Gastroesophageal sphincter (tissue), 4 donors: ENCODE measurements around the gene TXNRD1. TPM values are rescaled to one million over a fixed set of nuclear protein-coding genes. Genes with fewer than 3 reads are reported as not detected.
"Not testable (repeated sequence)": the region's sequence is repeated elsewhere in the genome, so short reads cannot be mapped to it uniquely, and the experiment has no call there.

Experiments
- ATAC-seq: fragments of 150-250 bp; one replicate; pipeline ENCODE4 v1.9.1; 2016; ENCODE audit warnings: mild to moderate bottlenecking, moderate library complexity
- H3K27ac ChIP-seq, 4 donors: fragments of 200-600 bp; sonication (generic) in 3 of 4; 1 replicate in 3 of 4; 2 replicates in 1 of 4; pipeline ENCODE4 v1.5.1; 2016 to 2019
- H3K27me3 ChIP-seq: fragments of 200-600 bp; sonication (generic); one replicate; pipeline ENCODE4 v1.5.1; 2019
- H3K36me3 ChIP-seq, 2 donors: fragments of 200-600 bp; sonication (generic); one replicate each; pipeline ENCODE4 v1.5.1; 2019; ENCODE audit warnings: control low read depth in 1 of 2
- H3K4me1 ChIP-seq, 3 donors: fragments of 200-600 bp; sonication (generic); 1 replicate in 2 of 3; 2 replicates in 1 of 3; pipeline ENCODE4 v1.5.1; 2016 to 2019; ENCODE audit warnings: control low read depth in 2 of 3
- H3K4me3 ChIP-seq, 2 donors: fragments of 200-600 bp; sonication (generic); one replicate each; pipeline ENCODE4 v1.5.1; 2019; ENCODE audit warnings: mild to moderate bottlenecking in 1 of 2, moderate library complexity in 1 of 2
- H3K9me3 ChIP-seq, 3 donors: fragments of 200-600 bp; sonication (generic); one replicate each; pipeline ENCODE4 v1.5.1; 2017 to 2019; ENCODE audit warnings: control low read depth in 2 of 3
- EP300 ChIP-seq: sonication (generic); formaldehyde crosslinking; IDR thresholded peaks from one replicate; pipeline ENCODE4 v1.6.1; 2017; ENCODE audit warnings: antibody characterized with exemption, mild to moderate bottlenecking
- POLR2A ChIP-seq, 2 donors: fragments of 450-650 bp; IDR thresholded peaks; one replicate each; pipeline ENCODE4 v1.6.1; 2017; ENCODE audit warnings: antibody characterized with exemption in 2 of 2, mild to moderate bottlenecking in 2 of 2, moderate library complexity in 1 of 2
- POLR2AphosphoS5 ChIP-seq: sonication (generic); formaldehyde crosslinking; IDR thresholded peaks from one replicate; pipeline ENCODE4 v1.6.1; 2017; ENCODE audit warnings: antibody characterized with exemption
- WGBS, 2 donors: methylation state at CpG; one replicate each; pipeline ENCODE4 v1.1.5; 2018; ENCODE audit warnings: low coverage in 1 of 2; 5-methylcytosine and 5-hydroxymethylcytosine counted together
- total RNA-seq, 4 donors: library from RNA; depleted of rRNA; stranded (reverse); fragments of >200 nt; gene quantifications; one replicate each; pipeline ENCODE4 v1.1.0, GENCODE V29; 2016
- TF ChIP-seq, protein P1 (sequence below), 4 experiments: fragments of 200-600 bp in 2 of 4; fragments of 450-650 bp in 2 of 4; sonication (generic) in 1 of 4; IDR thresholded peaks; one replicate each; pipeline ENCODE4 v1.5.1; 2017 to 2019; ENCODE audit warnings: antibody characterized with exemption in 4 of 4, mild to moderate bottlenecking in 2 of 4, moderate library complexity in 2 of 4

TXNRD1 gene
- total RNA-seq, 4 donors from 2014 or later = 230 to 458 (median 305) TPM

DNA sequence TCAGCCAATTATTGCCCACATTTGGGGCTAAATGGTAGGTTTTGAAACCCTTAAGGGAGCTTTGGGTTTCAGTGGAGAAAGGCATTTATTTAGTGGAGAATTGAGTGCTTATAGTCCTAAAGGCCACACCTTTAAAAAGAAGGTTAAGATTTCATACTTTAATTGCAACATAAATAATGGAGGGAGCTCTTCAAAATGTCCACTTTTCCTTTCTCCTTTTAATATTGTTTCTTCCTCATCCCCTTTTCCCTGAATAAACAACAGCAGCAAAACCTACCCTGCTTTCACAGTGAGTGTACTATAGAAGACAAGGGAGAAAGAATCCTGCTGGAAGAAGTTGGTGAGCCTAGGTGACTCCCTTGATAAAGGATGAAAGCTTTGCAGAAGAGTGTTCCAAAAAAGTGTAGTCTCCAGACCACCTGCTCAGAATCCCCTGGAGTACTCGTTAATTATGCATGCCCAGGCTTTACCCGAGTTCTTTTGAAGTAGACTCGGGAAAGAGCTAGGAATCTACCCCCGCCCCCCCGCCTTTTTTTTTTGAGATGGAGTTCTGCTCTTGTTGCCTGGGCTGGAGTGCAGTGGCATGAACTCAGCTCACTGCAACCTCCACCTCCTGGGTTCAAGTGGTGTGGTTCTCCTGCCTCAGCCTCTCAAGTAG, 76.4 kb downstream of the TXNRD1 start:
- Histone ChIP-seq H3K4me3 (no peak overlapping the region), H3K27ac (no peak overlapping the region), H3K36me3 (peaks cover 0 to 59% of the 10 kb centered on the region in 2 donors), H3K4me1 (peaks cover 4 to 75% (median 9%) of the 10 kb centered on the region in 3 donors), H3K27me3 (no peaks in the 10 kb centered on the region), H3K9me3 (no peaks in the 10 kb centered on the region)
- TF ChIP-seq EP300 (no peak), POLR2A (IDR thresholded peaks at IDR 0.05) (no peak), POLR2AphosphoS5 (no peak)
- TF ChIP-seq, protein P1, sequence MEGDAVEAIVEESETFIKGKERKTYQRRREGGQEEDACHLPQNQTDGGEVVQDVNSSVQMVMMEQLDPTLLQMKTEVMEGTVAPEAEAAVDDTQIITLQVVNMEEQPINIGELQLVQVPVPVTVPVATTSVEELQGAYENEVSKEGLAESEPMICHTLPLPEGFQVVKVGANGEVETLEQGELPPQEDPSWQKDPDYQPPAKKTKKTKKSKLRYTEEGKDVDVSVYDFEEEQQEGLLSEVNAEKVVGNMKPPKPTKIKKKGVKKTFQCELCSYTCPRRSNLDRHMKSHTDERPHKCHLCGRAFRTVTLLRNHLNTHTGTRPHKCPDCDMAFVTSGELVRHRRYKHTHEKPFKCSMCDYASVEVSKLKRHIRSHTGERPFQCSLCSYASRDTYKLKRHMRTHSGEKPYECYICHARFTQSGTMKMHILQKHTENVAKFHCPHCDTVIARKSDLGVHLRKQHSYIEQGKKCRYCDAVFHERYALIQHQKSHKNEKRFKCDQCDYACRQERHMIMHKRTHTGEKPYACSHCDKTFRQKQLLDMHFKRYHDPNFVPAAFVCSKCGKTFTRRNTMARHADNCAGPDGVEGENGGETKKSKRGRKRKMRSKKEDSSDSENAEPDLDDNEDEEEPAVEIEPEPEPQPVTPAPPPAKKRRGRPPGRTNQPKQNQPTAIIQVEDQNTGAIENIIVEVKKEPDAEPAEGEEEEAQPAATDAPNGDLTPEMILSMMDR (IDR thresholded peaks at IDR 0.05) = no peak
- 60% methylated on average over 1 of the region's 5 CpGs; no CpG with 5 or more reads in 1 of the 2 donors for whole genome bisulfite sequencing, 2 donors
- no peak for ATAC-seq

DNA sequence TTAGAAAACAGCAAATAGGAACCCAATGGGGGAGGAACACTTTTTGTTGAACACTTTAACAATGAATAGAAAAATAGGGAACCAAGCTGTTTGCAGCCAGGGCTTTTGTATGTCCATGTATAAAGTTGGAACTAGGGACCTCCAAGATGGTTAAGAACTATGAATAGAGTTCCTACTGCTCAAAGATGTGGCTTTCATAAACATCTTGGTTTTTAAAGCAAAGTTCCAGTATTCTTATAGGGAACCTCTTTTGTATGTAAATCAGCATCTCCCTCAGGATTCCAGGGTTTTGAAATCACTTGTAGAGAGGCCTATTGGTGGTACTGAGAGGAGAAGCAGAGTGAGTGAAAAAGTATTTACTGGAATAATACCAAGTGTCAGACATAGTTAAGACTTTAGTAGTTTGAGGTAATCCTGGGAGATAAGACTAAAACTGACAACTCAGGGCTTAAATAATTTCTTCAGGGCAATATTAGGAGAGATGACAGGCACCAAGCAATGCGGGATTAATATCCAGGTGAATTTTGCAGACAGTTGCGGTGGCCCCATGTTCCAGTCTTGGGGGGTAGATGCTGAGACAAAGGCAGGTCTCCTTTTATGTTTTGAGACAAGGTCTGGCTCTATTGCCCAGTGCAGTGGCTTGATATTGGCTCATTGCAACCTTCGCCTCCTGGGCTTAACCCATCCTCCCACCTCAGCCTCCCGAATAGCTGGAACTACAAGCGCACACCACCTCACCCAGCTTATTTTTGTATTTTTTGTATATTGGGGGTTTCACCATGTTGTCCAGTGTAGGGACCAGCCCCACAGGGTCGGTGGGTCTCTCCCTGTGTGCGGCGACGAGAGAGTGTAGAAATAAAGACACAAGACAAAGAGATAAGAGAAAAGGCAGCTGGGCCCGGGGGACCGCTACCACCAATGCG, 77.6 kb downstream of the TXNRD1 start:
- H3K4me1 ChIP-seq = peaks cover 4 to 86% (median 16%) of the 10 kb centered on the region in 3 donors
- H3K27ac ChIP-seq = peak overlapping the region in 2 of 4 donors; percentile 30 to 35
- no peak for TF ChIP-seq EP300
- no peak for ATAC-seq
- H3K4me3 ChIP-seq = no peak overlapping the region
- no peaks in the 10 kb centered on the region for H3K9me3 ChIP-seq
- H3K36me3 ChIP-seq = peaks cover 0 to 71% of the 10 kb centered on the region in 2 donors
- no peaks in the 10 kb centered on the region for H3K27me3 ChIP-seq
- 73 to 91% methylated on average over 2 to 7 of the region's 12 CpGs for WGBS, 2 donors

DNA sequence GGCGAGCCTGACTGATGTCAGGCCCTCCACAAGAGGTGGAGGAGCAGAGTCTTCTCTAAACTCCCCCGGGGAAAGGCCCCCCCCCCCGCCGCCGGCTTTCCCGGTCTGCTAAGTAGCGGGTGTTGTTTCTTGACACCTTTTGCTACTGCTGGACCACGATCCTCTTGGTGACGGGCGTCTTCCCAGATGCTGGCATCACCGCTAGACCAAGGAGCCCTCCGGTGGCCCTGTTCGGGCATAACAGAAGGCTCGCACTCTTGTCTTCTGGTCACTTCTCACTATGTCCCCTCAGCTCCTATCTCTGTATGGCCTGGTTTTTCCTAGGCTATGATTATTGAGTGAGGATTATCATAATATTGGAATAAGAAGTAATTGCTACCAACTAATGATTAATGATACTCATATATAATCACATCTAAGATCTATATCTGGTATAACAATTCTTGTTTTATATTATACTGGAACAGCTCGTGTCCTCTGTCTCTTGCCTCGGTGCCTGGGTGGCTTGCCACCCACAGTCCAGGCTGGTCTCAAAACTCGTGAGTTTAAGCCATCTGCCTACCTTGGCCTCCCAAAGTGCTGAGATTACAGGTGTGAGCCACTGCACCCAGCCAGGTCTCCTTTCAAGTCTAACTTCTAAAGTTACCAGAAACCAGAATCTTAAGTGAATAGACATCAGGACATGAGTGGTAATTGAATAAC, 78.7 kb downstream of the TXNRD1 start:
- 53 to 75% methylated on average over 3 to 10 of the region's 17 CpGs for WGBS, 2 donors
- TF ChIP-seq, protein P1 (IDR thresholded peaks at IDR 0.05) = peak in 1 of 4 experiments; percentile 27
- H3K36me3 ChIP-seq = peaks cover 0 to 81% of the 10 kb centered on the region in 2 donors
- not testable (repeated sequence) for H3K4me3 ChIP-seq, H3K27me3 ChIP-seq, H3K9me3 ChIP-seq, ATAC-seq
- peak overlapping the region in 3 of 4 donors; percentile 4 to 53 (median 8) for H3K27ac ChIP-seq
- H3K4me1 ChIP-seq = peaks cover 4 to 96% (median 17%) of the 10 kb centered on the region in 3 donors

DNA sequence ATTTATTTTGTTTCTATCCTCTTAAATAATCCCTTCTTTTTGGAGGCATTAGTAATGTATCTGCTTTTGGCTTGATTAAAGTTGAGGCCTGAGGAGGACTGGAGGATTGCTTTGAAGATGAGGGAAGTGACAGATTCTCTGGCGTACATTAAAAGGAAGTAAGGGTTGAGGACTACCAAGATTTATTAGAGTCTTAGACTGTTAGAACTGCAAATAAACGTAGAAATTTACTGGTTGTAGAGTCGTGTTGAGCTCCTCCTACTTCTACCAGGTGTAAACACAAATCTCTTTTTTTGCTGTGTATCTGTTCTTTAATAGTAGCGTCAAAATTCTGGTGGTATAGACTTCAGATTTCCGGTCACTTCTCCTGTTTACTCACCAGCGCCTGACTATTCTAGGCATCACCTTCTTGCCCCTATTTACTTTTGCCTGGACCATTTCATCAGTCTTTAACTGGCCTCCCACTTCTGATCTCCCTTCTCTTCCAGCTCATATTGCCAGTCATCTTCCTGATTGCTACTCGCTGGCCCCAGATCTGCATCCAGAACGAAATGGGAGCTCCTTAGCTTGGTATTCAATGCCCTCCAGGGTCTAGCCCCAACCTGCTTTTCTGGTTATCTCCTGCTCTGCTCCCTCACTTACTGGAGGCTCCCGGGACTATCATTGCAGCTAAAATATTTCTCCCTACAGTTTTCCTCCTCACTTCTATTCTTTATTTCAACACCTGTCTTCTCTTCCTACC, 79.5 kb downstream of the TXNRD1 start:
- peak overlapping the region in 3 of 4 donors; percentile 4 to 53 (median 8) for H3K27ac ChIP-seq
- no peaks in the 10 kb centered on the region for H3K27me3 ChIP-seq
- H3K4me3 ChIP-seq = no peak overlapping the region
- H3K36me3 ChIP-seq = peaks cover 0 to 81% of the 10 kb centered on the region in 2 donors
- no peaks in the 10 kb centered on the region for H3K9me3 ChIP-seq
- peaks cover 0 to 96% (median 19%) of the 10 kb centered on the region in 3 donors for H3K4me1 ChIP-seq
- TF ChIP-seq EP300 = no peak
- WGBS, 2 donors = 66 to 67% methylated on average over 6 to 9 of the region's 9 CpGs
- ATAC-seq = no peak

DNA sequence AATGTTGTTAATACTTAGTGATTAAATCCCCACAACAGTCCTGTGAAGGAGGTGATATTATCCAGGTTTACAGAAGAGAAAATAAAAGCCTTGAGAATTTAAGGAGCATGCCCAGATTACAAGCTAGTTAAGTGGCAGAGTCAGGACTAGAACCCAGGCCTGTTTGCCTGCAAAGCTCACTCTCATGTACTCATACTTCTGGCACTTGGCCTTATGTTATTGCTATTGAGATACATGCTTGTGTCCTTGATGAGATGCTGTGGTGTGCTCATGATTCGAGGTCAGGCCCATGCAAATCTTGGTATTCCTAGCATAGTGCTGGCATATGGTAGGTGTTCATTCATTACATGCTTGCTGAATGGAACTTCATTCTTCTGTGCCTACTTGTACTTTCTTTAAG, 80.4 kb downstream of the TXNRD1 start:
- whole genome bisulfite sequencing, 2 donors = 88% methylated on average over 1 of the region's 1 CpG
- ATAC-seq = no peak
- Histone ChIP-seq H3K4me1 (peaks cover 0 to 97% (median 19%) of the 10 kb centered on the region in 3 donors), H3K27me3 (no peaks in the 10 kb centered on the region), H3K27ac (peak overlapping the region in 1 of 4 donors; percentile 57), H3K4me3 (no peak overlapping the region), H3K9me3 (no peaks in the 10 kb centered on the region), H3K36me3 (peaks cover 0 to 81% of the 10 kb centered on the region in 2 donors)
- TF ChIP-seq EP300 = no peak
- TF ChIP-seq POLR2AphosphoS5 = no peak
- no peak for TF ChIP-seq POLR2A (IDR thresholded peaks at IDR 0.05)
- TF ChIP-seq, protein P1 (IDR thresholded peaks at IDR 0.05) = no peak
